Cortex of kidney (tissue), 1 donor: Measurements from ENCODE around the gene COLEC11.

Experiments
- DNase-seq: peaks from one replicate; lab custom pipeline; 2025; lab: John Stamatoyannopoulos, UW

COLEC11 gene

GRCh38 chr2:3675687-3676086 lies 80.8 kb downstream of the COLEC11 start:
- no peak for DNase-seq

- DNase-seq, result no peak
Measured at GRCh38 chr2:3677436-3677835, 82.5 kb downstream of the COLEC11 start.

GRCh38 chr2:3678212-3678611 lies 83.3 kb downstream of the COLEC11 start:
- no peak for DNase-seq

- DNase-seq, result no peak
Measured at GRCh38 chr2:3679180-3679579, 84.3 kb downstream of the COLEC11 start.

GRCh38 chr2:3679616-3680393 lies 84.9 kb downstream of the COLEC11 start:
- DNase-seq, result no peak

- DNase-seq, result no peak
Measured at GRCh38 chr2:3680548-3681345, 85.8 kb downstream of the COLEC11 start.

- DNase-seq, result no peak
Measured at GRCh38 chr2:3681625-3682024, 86.7 kb downstream of the COLEC11 start.

GRCh38 chr2:3682811-3683210 lies 87.9 kb downstream of the COLEC11 start:
- no peak for DNase-seq

- DNase-seq, result no peak
Measured at GRCh38 chr2:3683748-3684454, 89.0 kb downstream of the COLEC11 start.

- no peak for DNase-seq
Measured at GRCh38 chr2:3689998-3690748, 95.3 kb downstream of the COLEC11 start.

- DNase-seq, result no peak
Measured at GRCh38 chr2:3692375-3692774, 97.5 kb downstream of the COLEC11 start.
